Measurements from ENCODE around the gene FRS2.

DNA sequence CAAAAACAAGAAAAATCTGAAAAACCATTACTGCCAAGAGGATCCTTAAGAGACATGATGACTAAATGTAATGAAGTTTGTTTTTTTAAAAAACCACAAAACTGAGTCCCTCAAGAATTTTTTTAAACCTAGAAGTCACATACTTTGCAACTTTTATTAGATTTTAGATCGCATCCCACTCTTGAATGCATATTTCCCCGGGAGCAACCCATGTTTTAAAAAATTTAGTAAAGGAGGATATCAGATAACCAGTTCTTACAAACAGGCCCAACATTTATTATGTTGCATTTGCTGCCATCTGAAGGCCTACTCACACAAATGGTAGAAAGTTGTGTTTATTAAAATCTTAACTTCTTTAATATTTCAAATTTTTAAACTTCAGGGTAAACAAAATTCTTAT is 70.8 kb downstream of the FRS2 start:
- TF ChIP-seq, protein P1, sequence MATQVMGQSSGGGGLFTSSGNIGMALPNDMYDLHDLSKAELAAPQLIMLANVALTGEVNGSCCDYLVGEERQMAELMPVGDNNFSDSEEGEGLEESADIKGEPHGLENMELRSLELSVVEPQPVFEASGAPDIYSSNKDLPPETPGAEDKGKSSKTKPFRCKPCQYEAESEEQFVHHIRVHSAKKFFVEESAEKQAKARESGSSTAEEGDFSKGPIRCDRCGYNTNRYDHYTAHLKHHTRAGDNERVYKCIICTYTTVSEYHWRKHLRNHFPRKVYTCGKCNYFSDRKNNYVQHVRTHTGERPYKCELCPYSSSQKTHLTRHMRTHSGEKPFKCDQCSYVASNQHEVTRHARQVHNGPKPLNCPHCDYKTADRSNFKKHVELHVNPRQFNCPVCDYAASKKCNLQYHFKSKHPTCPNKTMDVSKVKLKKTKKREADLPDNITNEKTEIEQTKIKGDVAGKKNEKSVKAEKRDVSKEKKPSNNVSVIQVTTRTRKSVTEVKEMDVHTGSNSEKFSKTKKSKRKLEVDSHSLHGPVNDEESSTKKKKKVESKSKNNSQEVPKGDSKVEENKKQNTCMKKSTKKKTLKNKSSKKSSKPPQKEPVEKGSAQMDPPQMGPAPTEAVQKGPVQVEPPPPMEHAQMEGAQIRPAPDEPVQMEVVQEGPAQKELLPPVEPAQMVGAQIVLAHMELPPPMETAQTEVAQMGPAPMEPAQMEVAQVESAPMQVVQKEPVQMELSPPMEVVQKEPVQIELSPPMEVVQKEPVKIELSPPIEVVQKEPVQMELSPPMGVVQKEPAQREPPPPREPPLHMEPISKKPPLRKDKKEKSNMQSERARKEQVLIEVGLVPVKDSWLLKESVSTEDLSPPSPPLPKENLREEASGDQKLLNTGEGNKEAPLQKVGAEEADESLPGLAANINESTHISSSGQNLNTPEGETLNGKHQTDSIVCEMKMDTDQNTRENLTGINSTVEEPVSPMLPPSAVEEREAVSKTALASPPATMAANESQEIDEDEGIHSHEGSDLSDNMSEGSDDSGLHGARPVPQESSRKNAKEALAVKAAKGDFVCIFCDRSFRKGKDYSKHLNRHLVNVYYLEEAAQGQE (IDR thresholded peaks at IDR 0.05; ENCODE audit: insufficient replicate concordance, low read depth): no peak
- TF ChIP-seq, protein P2, sequence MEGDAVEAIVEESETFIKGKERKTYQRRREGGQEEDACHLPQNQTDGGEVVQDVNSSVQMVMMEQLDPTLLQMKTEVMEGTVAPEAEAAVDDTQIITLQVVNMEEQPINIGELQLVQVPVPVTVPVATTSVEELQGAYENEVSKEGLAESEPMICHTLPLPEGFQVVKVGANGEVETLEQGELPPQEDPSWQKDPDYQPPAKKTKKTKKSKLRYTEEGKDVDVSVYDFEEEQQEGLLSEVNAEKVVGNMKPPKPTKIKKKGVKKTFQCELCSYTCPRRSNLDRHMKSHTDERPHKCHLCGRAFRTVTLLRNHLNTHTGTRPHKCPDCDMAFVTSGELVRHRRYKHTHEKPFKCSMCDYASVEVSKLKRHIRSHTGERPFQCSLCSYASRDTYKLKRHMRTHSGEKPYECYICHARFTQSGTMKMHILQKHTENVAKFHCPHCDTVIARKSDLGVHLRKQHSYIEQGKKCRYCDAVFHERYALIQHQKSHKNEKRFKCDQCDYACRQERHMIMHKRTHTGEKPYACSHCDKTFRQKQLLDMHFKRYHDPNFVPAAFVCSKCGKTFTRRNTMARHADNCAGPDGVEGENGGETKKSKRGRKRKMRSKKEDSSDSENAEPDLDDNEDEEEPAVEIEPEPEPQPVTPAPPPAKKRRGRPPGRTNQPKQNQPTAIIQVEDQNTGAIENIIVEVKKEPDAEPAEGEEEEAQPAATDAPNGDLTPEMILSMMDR (IDR thresholded peaks at IDR 0.05; ENCODE audit: insufficient read depth, low read length): no peak
- TF ChIP-seq POLR2AphosphoS5 (IDR thresholded peaks at IDR 0.05; ENCODE audit: low read depth) (no peak), GABPA (IDR thresholded peaks at IDR 0.05; ENCODE audit: low read depth) (no peak), SPI1 (IDR thresholded peaks at IDR 0.05; ENCODE audit: borderline replicate concordance, low read depth) (no peak)
